GM12892 (cell line): ENCODE data around the gene ARID3B.
"Not testable (repeated sequence)": the region's sequence is repeated elsewhere in the genome, so short reads cannot be mapped to it uniquely, and the experiment has no call there.

Source experiments
- DNase-seq: peaks from one replicate; pipeline ENCODE4 v3.0.0; 2011; ENCODE audit not compliant: insufficient read length
- FAIRE-seq: peaks from 2 replicates; lab custom pipeline; 2011; peaks lifted over from hg19 to GRCh38; lab: Jason Lieb, UNC
- POLR2A ChIP-seq: IDR thresholded peaks from 2 replicates; pipeline ENCODE4 v1.6.1; 2011; ENCODE audit warnings: low read depth, low read length, control low read depth
- POLR2AphosphoS5 ChIP-seq: IDR thresholded peaks from 2 replicates; pipeline ENCODE4 v1.6.1; 2011; ENCODE audit warnings: low read depth, low read length, control low read depth
- TAF1 ChIP-seq: IDR thresholded peaks from 2 replicates; pipeline ENCODE4 v1.6.1; 2011; ENCODE audit warnings: low read depth, mild to moderate bottlenecking, control low read depth, low read length, borderline replicate concordance

Gene ARID3B

DNA sequence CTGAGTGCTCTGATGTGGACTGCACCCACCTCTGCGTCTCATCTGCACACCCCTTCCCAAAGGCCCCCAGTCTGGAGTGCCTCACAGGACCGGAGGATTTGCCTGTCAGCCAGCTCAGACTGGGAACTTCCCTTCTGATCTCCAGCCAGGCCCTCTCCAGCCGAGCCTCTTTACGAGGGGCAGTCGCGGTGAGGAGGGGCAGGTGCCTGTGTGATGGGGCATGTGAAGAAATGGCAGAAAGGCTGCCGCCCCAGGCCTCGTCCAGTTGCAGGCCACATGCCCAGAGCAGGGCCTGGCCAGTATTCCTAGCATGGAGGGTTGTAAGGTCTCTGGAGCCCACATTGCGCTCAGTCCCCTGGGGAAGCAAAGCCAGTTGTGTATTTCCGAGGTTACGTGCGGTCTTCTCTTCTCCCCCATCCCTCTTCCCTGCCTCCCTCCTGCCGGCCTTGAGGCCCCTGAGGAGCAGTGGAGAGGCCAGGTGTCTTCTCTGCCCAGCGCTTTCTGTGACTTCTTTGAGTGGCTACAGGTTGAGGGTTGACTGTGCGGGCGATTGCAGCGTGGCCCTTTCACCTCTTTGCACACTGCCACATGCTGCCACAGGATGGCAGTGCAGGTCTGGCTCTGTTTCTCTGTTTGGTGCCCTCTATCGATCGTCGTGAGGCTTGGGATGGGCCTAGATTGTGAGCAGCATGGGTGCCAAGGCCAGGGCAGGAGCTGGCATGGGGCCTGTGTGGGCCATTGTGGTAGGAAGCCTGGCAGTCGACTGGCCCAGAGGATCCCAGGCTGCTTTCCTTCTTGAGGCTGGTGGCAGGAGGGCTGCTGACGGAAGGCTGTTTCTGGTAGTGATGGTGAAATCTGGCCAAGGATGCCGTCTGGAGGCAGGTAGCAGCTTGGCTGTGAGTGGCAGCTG is 79.9 kb downstream of the ARID3B start:
- no peak for TF ChIP-seq POLR2A
- TF ChIP-seq POLR2AphosphoS5: no peak
- no peak for TF ChIP-seq TAF1
- FAIRE-seq (peak; percentile 93), DNase-seq (peak; percentile 85)

DNA sequence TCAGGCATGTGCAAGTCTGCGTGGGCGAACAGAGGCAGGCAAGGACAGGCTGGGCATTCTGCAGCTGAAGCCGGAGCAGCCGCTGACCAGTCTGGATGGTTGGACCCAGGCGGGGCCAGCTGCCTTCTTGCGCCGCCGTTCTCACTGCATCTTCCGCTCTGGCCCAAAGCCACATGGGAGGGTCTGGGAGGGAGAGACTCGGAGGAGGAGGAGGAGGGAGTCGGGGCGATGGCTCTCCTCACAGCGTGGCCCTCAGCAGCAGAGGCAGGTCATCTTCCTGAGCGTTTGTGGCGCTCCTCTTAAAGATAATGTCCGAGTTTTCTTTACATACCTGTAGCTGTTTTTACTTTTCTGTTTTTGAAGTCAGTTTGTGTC is 80.5 kb downstream of the ARID3B start:
- TF ChIP-seq POLR2A (no peak), TAF1 (no peak), POLR2AphosphoS5 (no peak)
- peak; percentile 27 for FAIRE-seq

DNA sequence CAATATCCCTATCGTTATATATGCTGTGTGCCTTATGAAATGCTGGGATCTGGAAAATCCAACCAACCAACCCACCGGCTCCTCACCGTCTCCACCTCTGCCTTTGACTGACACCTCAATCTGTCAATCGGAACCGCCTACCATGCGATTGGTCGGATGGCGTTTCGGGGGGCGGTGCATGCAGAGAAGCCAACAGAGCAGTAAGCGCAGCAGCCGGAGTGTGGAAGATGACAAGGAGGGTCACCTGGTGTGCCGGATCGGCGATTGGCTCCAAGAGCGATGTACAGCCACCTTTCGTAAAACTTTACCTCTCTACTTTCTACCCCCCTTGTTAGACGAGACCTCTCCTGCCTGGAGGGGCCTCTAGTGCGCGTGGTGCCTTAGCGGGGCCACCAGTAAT is 80.9 kb downstream of the ARID3B start:
- FAIRE-seq (no peak), DNase-seq (no peak)
- TF ChIP-seq POLR2AphosphoS5: no peak
- TF ChIP-seq TAF1: no peak
- no peak for TF ChIP-seq POLR2A

More for the DNA sequence above, 80.5 kb downstream of the ARID3B start:
- DNase-seq: no peak

GRCh38 chr15:74622758-74623157 is 81.7 kb downstream of the ARID3B start:
- TF ChIP-seq POLR2A: no peak
- no peak for TF ChIP-seq TAF1
- no peak for TF ChIP-seq POLR2AphosphoS5
- DNase-seq (no peak), FAIRE-seq (no peak)

GRCh38 chr15:74624020-74624602 is 83.1 kb downstream of the ARID3B start:
- FAIRE-seq (no peak), DNase-seq (no peak)

GRCh38 chr15:74625693-74626092 is 84.7 kb downstream of the ARID3B start:
- FAIRE-seq (no peak), DNase-seq (no peak)
- TF ChIP-seq POLR2A (0 out of 2 replicates have a peak, but pooled peaks have one; percentile 16), POLR2AphosphoS5 (no peak), TAF1 (no peak)

More at GRCh38 chr15:74624020-74624602, 83.1 kb downstream of the ARID3B start:
- TF ChIP-seq POLR2A (no peak), POLR2AphosphoS5 (no peak), TAF1 (no peak)

- FAIRE-seq (peak; percentile 56), DNase-seq (no peak)
- TF ChIP-seq POLR2A: no peak
- TF ChIP-seq TAF1: no peak
- no peak; the same call in 1 of the 2 replicates for TF ChIP-seq POLR2AphosphoS5
Observed at GRCh38 chr15:74626336-74626735, 85.3 kb downstream of the ARID3B start.

DNA sequence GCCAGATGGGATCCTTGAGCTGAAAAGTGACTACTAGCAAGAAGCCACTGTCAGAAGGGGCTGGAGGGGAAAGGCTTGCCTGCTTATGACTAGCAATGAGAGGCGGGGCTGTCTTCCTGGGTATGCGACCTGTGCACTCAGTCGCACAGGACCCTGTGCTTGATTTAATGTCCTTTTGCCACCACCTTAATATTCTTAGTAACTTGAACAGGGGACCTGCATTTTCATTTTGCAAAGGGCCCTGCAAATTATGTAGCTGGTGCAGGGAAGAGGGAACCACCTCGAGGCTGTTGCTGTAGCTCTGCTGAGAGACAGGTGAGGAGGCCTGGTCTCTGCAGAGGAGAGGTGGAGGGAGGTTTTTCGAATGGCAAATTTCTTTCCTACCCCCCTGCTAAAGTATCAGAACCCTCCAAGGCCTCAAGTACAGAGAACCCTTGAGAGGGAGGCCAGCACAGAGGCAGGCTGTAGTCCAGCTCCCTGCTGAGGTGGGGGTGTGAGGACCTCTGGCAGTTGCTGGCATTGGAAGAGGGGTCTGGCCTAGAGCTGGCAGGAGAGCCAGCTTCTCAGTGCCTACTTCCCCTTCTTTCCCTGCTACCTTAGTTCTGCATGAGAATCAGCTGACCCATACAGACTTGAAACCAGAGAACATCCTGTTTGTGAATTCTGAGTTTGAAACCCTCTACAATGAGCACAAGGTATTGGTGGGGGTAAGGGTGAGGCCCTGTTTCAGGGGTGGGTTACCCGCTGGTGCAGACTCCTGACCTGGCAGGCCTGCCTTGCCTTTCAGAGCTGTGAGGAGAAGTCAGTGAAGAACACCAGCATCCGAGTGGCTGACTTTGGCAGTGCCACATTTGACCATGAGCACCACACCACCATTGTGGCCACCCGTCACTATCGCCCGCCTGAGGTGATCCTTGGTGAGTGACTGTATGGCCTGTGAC is 86.0 kb downstream of the ARID3B start:
- TF ChIP-seq POLR2A: no peak
- TF ChIP-seq POLR2AphosphoS5: no peak
- TF ChIP-seq TAF1: no peak
- DNase-seq (no peak), FAIRE-seq (peak; percentile 76)

DNA sequence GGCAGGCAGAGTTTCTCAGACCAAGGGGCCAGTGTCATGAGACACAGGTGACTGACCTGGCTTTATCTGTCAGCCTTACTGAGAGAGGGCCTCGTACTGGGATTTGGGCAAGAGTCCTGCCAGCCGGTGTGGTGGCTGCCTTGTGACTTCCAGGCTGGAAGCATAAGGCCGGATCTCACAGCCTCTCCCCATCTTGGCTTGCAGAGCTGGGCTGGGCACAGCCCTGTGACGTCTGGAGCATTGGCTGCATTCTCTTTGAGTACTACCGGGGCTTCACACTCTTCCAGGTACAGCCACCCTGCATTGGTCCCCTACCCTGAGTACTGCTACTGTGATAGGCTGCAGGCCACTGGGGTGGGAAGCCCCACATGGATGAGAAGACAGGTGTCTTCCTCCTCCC is 86.7 kb downstream of the ARID3B start:
- FAIRE-seq: peak; percentile 74
- TF ChIP-seq TAF1 (no peak), POLR2A (no peak), POLR2AphosphoS5 (no peak)
- DNase-seq: no peak

GRCh38 chr15:74628199-74628598 is 87.2 kb downstream of the ARID3B start:
- DNase-seq: no peak
- no peak for FAIRE-seq
- TF ChIP-seq POLR2AphosphoS5: peak; percentile 46; the same call in 1 of the 2 replicates
- TF ChIP-seq TAF1: no peak

GRCh38 chr15:74628949-74629348 is 87.9 kb downstream of the ARID3B start:
- no peak for DNase-seq
- TF ChIP-seq POLR2A (no peak), TAF1 (no peak), POLR2AphosphoS5 (no peak)
- FAIRE-seq: no peak

DNA sequence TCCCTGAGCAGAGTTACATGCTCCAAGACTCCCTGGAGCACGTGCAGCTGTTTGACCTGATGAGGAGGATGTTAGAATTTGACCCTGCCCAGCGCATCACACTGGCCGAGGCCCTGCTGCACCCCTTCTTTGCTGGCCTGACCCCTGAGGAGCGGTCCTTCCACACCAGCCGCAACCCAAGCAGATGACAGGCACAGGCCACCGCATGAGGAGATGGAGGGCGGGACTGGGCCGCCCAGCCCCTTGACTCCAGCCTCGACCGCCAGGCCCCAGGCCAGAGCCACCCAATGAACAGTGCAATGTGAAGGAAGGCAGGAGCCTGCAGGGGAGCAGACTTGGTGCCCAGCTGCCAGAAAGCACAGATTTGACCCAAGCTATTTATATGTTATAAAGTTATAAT is 88.7 kb downstream of the ARID3B start:
- DNase-seq, FAIRE-seq: not testable (repeated sequence)
